NAMALWA (cell line): Measurements from ENCODE around the gene NOX3.
"Not testable (repeated sequence)": the region's sequence is repeated elsewhere in the genome, so short reads cannot be mapped to it uniquely, and the experiment has no call there.

ENCODE experiments used
- DNase-seq: peaks from one replicate; pipeline ENCODE4 v3.0.0-alpha.2; 2015; ENCODE audit warnings: low spot score

Gene NOX3

GRCh38 chr6:155455766-155456165, at the start of gene NOX3:
Gene NOX3 (minus strand): TSS chr6:155455839. CDS start chr6:155455800, 39 bp downstream.
- DNase-seq = peak; percentile 2

- DNase-seq = no peak
Measured at GRCh38 chr6:155504848-155505607, 49.4 kb upstream of the NOX3 start.

DNA sequence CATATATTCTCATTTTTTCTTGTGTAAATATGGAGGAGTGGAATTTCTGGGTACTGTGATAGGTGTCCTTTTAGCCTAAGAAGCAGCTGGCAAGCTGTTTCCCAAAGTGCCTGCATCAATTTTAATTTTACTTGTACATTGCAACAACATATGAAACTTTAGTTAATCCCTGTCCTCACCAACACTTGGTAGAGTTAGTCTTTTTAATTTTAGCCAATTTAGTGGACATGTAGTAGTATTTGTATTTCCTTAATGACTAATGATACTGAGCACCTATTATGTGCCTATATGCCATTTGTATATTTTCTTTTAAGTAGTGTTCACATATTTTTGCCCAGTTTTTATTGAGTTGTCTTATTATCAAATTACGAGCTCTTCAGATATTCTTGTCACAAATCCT, 46.8 kb upstream of the NOX3 start:
- DNase-seq = no peak

GRCh38 chr6:155499574-155499973, 43.9 kb upstream of the NOX3 start:
- DNase-seq = no peak

DNA sequence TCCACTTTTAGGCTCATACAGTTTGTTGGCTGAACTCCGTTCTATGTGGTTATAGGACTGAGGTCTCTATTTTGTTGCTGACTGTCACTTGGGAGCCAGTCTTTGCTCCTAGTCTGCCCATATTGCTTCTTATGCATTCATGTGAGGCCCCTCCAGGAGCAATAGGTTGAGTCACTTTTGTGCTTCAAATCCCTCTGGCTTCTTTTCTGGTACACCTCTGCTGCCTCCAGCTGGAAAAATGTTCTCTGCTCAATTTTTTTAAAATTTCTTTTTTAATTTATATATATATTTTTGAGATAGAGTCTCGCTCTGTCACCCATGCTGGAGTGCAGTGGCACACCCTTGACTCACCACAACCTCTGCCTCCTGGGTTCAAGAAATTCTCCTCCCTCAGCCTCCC, 42.7 kb upstream of the NOX3 start:
- DNase-seq = no peak

DNA sequence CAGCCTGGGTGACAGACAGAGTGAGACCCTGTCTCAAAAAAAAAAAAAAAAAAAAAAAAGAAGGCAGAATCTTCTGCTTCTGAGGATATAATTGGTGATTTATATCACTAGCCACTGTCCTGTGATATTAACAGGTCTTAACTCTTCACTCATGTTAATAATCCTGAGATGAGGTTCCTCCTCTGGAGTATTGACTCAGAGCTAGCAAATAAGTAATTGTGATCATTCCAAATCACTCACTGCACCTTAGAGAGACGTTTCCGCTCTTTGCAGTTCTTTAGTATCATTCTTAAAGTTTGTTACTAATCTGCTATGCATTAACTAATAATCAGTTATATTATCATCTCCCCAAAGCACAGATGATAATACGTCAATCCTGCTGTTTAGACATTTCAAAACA, 41.6 kb upstream of the NOX3 start:
- no peak for DNase-seq

DNA sequence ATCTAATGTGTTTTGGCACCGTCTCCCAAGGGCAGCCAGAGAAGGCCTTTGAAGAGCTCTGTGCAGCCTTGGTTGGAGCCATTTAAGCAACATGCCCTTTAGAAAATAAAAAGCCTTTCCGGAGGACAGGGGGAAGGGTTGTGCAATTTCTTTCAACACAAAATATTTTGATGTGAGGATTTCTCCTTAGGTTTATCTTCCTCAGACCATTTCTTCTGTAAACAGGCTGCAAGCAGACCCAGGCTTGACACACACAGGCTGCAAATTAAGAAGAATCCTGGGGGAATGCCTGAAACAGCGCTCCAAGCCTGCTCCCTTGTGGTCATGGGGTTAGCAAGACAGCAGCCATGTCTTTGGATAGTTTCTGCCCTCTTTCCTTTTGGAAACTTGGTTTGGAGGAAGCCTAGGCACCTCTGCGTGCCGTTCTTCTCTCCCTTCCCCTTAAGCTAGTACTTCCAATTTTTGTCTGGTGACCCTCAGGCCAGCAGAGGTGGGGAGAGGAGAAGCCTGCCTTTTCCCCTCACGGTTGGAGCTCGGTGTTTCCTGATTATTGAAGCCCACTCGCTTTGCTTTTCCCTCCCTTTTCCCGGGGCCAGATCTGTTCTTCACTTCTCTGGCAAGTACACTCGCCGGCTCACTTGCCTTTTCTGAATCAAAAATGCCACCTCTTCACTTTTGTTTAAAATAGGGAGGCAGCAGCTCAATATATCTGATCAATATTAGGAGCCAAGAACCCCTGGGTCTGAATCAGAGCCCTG, 39.6 kb upstream of the NOX3 start:
- DNase-seq = peak; percentile 3

DNA sequence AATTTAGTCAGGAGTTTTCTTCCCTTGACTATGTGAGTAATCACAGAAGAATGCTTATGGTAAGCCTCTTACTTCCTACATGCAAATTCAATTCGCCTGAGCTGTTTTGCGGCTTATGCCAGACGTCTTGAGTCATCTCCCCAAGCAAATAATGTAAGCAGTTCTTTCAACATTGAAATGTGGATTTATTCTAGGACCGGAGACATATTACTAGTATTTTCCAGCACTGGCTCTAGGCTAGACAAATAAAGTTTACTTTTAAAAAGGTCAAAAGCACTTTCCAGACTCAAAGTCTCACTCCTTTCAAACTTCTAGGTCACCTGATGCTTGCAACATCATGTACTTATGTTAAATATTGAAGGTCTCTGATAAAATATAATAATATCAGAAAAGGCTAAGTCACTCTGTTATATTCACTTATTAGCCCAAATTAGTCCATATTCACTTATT, 38.1 kb upstream of the NOX3 start:
- DNase-seq = no peak

DNA sequence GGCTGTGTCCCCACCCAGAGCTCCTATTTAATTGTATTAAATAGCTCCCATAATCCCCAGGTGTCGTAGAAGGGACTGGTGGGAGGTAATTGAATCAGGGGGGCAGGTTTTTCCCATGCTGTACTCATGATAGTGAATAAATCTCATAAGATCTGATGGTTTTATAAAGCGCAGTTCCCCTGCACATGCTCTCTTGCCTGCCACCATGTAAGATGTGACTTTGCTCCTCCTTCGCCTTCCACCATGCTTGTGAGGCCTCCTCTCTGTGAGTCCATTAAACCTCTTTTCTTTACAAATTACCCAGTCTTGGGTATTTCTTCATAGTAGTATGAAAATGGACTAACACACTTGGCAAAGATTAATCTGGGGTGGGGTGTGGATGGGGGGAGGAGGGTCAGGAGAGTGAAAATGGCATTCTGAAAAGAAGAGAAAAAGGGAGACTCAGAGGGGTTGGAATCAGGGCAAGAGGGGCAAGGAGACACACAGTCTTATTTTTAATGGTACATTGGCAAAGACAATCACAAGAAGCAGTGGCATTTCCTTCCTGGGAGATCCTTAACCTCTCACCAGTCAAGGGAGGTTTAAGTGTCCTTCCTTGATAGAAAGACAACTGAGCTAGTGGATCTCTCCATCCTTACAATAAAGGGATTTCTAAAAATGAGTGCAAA, 37.5 kb upstream of the NOX3 start:
- no peak for DNase-seq

DNA sequence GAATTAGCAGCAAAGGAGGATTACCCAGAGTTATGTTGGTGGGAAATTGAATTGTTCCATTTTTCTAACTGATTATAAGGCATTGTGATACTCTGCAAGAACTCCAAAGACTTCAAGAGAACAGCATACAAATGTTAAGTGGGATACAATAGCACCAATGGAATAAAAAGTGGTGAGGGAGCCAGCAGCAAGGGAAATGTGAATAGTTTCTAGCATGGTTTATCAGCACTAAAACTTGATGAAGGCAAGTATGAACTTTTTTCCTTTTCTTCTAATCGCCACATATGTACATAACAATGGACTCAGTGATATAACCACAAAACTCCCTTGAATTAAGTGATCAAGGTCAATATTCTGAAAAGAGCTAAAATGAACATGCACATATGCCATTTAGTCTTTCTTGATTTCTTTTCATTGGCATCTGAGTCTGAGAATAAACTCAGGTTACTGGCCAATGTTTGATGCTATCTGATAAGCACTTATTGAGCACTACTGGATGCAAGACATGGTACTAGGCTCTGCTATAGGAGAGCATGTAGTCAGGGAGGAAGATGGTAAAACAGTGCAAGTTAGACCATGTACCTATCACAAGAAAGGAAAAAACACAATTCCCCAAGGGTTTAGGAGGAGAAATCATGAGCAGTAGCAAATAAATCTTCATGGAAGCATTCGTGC, 36.6 kb upstream of the NOX3 start:
- no peak for DNase-seq

DNA sequence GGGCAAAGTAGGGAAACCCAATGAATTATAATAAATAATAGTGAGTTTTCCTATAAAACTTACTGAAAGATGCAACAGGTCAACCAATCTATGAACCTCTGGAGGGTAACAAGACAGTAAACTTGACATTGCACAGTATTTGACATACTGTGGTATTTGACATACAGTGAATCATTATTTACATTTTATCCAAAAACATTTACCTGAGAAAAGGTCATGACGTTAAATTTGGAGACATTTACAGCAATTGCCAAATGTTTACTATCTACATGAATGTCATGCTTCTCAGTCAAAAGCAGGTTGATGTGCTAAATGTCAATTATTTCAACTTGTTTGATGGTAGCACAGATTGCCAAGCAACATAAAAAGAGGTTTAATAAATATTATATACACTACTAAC, 35.8 kb upstream of the NOX3 start:
- no peak for DNase-seq

GRCh38 chr6:155488197-155488596, 32.6 kb upstream of the NOX3 start:
- not testable (repeated sequence) for DNase-seq

GRCh38 chr6:155487371-155488130, 31.9 kb upstream of the NOX3 start:
- DNase-seq = no peak

DNA sequence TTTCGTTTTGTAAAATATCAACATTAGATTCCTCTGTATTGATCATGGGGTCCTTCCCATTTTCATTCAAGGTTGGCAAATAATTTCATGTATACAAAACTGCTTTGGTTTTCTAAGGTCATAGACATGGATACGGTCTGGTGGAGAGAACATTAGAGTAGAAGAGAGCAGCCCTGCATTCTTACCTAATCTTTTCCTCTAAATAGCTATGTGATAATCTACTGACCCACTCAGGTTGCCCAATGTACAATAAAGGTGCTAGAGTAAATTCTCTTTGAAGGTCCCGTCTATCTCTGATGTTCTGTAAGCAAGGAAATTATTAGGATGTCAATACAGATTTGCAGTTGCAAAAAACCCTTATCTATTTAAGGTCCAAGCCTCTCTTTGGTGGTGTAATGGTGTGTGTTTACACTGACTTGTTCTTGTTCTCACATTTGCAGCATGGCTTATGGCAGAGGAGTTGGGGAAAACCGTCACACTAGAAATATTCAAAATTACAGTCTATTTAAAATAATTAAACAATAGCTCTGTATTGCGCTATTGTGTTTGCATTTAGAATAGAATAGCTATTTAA, 31.2 kb upstream of the NOX3 start:
- no peak for DNase-seq

DNA sequence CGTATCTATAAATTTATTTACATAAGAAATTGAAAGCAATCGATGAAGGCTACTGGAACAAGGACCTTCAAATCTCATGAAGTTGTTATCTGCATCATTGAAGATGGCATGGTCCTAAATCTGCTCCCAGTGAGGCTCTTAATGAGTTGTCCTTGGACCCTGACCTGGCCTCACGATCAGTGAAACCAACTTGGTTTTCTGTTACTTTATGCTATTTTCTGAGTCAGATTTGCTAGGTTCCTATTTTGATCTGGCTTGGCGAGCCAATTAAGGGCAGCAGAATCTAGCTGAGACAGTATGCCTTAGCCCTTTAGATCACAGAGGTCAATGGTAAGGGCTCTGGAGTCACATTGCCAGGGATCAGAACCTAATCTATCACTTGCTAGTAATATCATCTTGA, 30.1 kb upstream of the NOX3 start:
- no peak for DNase-seq

GRCh38 chr6:155483858-155484257, 28.2 kb upstream of the NOX3 start:
- DNase-seq = no peak

GRCh38 chr6:155481215-155481614, 25.6 kb upstream of the NOX3 start:
- no peak for DNase-seq

DNA sequence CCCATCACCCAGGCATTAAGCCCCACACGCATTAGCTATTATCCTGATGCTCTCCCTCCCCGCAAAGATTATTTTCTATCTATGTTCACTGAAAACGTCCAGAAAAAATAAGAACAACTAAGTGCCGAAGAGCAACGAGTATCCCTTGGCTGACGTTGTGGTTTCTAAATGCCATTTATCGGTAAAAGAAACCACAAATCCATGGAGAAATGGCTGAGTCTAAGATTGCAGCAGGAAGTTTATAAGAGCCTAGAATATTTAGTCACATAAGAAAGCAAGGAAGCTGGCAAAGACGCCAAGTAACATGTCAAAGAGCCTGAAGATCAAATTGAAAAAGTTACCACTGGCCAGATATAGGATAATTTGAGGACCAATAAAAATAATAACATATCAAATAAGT, 18.1 kb upstream of the NOX3 start:
- no peak for DNase-seq

- DNase-seq = no peak
Measured at GRCh38 chr6:155472886-155473285, 17.2 kb upstream of the NOX3 start.

GRCh38 chr6:155470979-155471616, 15.5 kb upstream of the NOX3 start:
- DNase-seq = not testable (repeated sequence)

GRCh38 chr6:155468543-155468942, 12.9 kb upstream of the NOX3 start:
- not testable (repeated sequence) for DNase-seq
